ENCODE results near the gene SERINC5. TPM values are rescaled to one million over a fixed set of nuclear protein-coding genes. Genes with fewer than 3 reads are reported as not detected.

Gene SERINC5
- total RNA-seq, 1 experiment from 2014 or later: 52.3 TPM

- no peak overlapping the region for H4K91ac ChIP-seq (ENCODE audit: insufficient read length, low read depth, low read length)
- peak overlapping the region; percentile 86 for H3K27ac ChIP-seq (ENCODE audit: insufficient read length, low read depth, low read length)
- no peaks in the 10 kb centered on the region for H3K79me2 ChIP-seq (ENCODE audit: insufficient read depth, low read length)
- no peak overlapping the region for H4K5ac ChIP-seq (ENCODE audit: insufficient read length, low read depth, low read length)
- no peak overlapping the region for H3K56ac ChIP-seq (ENCODE audit: insufficient read length, low read depth, low read length)
- H3K9me3 Mint-ChIP-seq: no peaks in the 10 kb centered on the region
- no CpG with 5 or more reads among the region's 3 CpGs for WGBS (ENCODE audit: extremely low coverage, insufficient read length, low lambda C conversion rate)
- no peak overlapping the region for H3T11ph ChIP-seq (ENCODE audit: low read length)
- H2BK20ac ChIP-seq (ENCODE audit: low read depth, low read length, poor library complexity, severe bottlenecking): no peak overlapping the region
- H2BK5ac ChIP-seq (ENCODE audit: insufficient read length, low read length): no peak overlapping the region
- H3K4me2 ChIP-seq (ENCODE audit: insufficient read depth, insufficient read length, low read length): peak overlapping the region; percentile 0
- H2BK120ac ChIP-seq (ENCODE audit: low read depth, low read length, poor library complexity, severe bottlenecking): no peak overlapping the region
- no peak overlapping the region for H2BK15ac ChIP-seq (ENCODE audit: low read depth, low read length)
- no peak overlapping the region for H3K4ac ChIP-seq (ENCODE audit: low read depth, low read length)
- no peak overlapping the region for H2AK5ac ChIP-seq (ENCODE audit: insufficient read length, low read length)
- peaks cover 61 to 65% of the 10 kb centered on the region in 2 experiments for H3K4me1 Mint-ChIP-seq
- H3K36me3 Mint-ChIP-seq (ENCODE audit: insufficient read depth in 1 of 3, low read depth in 3 of 3): peaks cover 15 to 34% (median 20%) of the 10 kb centered on the region in 3 experiments
- peak overlapping the region; percentile 36 for H2BK12ac ChIP-seq (ENCODE audit: insufficient read length, low read depth, low read length)
- DNase-seq: no peak
- H3K23ac ChIP-seq (ENCODE audit: insufficient read length, low read depth, low read length): no peak overlapping the region
- H3K27me3 Mint-ChIP-seq (ENCODE audit: low read depth): no peaks in the 10 kb centered on the region
- peak overlapping the region; percentile 1; a peak in 2 of 5 replicates for H3K4me3 Mint-ChIP-seq
- H3K27ac Mint-ChIP-seq: peak overlapping the region; percentile 99
- no peak overlapping the region; the same call in 1 of the 2 replicates for H3K14ac ChIP-seq (ENCODE audit: insufficient read depth, low read length)
- no peak overlapping the region for H4K8ac ChIP-seq (replicated peaks; ENCODE audit: insufficient read length, low read depth, low read length)
- no peaks in the 10 kb centered on the region for H3K79me1 ChIP-seq (ENCODE audit: insufficient read depth, low read depth, low read length, poor library complexity, severe bottlenecking)
- TF ChIP-seq, protein P1, sequence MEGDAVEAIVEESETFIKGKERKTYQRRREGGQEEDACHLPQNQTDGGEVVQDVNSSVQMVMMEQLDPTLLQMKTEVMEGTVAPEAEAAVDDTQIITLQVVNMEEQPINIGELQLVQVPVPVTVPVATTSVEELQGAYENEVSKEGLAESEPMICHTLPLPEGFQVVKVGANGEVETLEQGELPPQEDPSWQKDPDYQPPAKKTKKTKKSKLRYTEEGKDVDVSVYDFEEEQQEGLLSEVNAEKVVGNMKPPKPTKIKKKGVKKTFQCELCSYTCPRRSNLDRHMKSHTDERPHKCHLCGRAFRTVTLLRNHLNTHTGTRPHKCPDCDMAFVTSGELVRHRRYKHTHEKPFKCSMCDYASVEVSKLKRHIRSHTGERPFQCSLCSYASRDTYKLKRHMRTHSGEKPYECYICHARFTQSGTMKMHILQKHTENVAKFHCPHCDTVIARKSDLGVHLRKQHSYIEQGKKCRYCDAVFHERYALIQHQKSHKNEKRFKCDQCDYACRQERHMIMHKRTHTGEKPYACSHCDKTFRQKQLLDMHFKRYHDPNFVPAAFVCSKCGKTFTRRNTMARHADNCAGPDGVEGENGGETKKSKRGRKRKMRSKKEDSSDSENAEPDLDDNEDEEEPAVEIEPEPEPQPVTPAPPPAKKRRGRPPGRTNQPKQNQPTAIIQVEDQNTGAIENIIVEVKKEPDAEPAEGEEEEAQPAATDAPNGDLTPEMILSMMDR (conservative IDR thresholded peaks at IDR 0.05): no peak
- H4K20me1 ChIP-seq (ENCODE audit: control insufficient read depth, insufficient read depth, insufficient read length): no peaks in the 10 kb centered on the region
- peak overlapping the region; percentile 31 for H3K18ac ChIP-seq (ENCODE audit: insufficient read length, low read depth, low read length)
- no peaks in the 10 kb centered on the region for H3K23me2 ChIP-seq (ENCODE audit: insufficient read length, low read depth, low read length, poor library complexity, severe bottlenecking)
- H3K27me3 ChIP-seq (ENCODE audit: insufficient read depth, low read length): no peaks in the 10 kb centered on the region
- no peaks in the 10 kb centered on the region for H3K9me3 ChIP-seq (ENCODE audit: control insufficient read depth, low read depth, low read length)
- H3K9ac ChIP-seq (ENCODE audit: extremely low read depth, insufficient read length, low read length): no peak overlapping the region
- H3K4me1 ChIP-seq (ENCODE audit: insufficient read depth, low read length): peaks cover 21% of the 10 kb centered on the region; the same call in 1 of the 2 replicates
- H2AFZ ChIP-seq (ENCODE audit: low read length): no peak overlapping the region
Observed at GRCh38 chr5:80141681-80142080, 114.2 kb downstream of the SERINC5 start.

Data from H9 (cell line).